Upper lobe of right lung (tissue), 1 donor: ENCODE results near the gene GRIK3. TPM values are rescaled to one million over a fixed set of nuclear protein-coding genes. Genes with fewer than 3 reads are reported as not detected.
"Not testable (repeated sequence)": the region's sequence is repeated elsewhere in the genome, so short reads cannot be mapped to it uniquely, and the experiment has no call there.

Source experiments
- ATAC-seq: fragments of 200-7000 bp; cut with Tn5 transposase; one replicate; pipeline ENCODE4 v1.9.1; 2020; ENCODE audit warnings: mild to moderate bottlenecking, moderate library complexity
- DNase-seq: peaks from one replicate; pipeline ENCODE4 v3.0.0-alpha.2; 2020
- H3K27ac ChIP-seq: fragments of 200-600 bp; one replicate; pipeline ENCODE4 v1.8.0; 2022
- H3K27me3 ChIP-seq: fragments of 200-600 bp; one replicate; pipeline ENCODE4 v1.8.0; 2022; ENCODE audit warnings: mild to moderate bottlenecking
- H3K36me3 ChIP-seq: fragments of 200-600 bp; one replicate; pipeline ENCODE4 v1.8.0; 2022
- H3K4me1 ChIP-seq: fragments of 200-600 bp; one replicate; pipeline ENCODE4 v1.8.0; 2022
- H3K4me3 ChIP-seq: fragments of 200-600 bp; one replicate; pipeline ENCODE4 v1.8.0; 2022; ENCODE audit warnings: mild to moderate bottlenecking
- H3K9me3 ChIP-seq: fragments of 200-600 bp; one replicate; pipeline ENCODE4 v1.8.0; 2022
- intact Hi-C: fragments of 100-400 bp; cut with DNase I; formaldehyde crosslinking; loops from one replicate; pipeline ENCODE4 v1.11.0; 2022
- total RNA-seq: library from RNA; stranded (reverse); fragmentation: NEBNext Ultra II Directional; extraction: Animal tissue kit (Norgen Biotek cat#: 25700); gene quantifications from one replicate; pipeline ENCODE4 v1.2.1, GENCODE V29; 2021
- TF ChIP-seq, protein P1 (sequence below): fragments of 200-600 bp; IDR thresholded peaks from one replicate; pipeline ENCODE4 v1.8.0; 2022; ENCODE audit warnings: antibody characterized with exemption
- donor health status: DM: no; HTN: yes; CAD: no; lungs with severe emphysema.

The GRIK3 gene
- total RNA-seq, 1 donor from 2014 or later, result not detected

DNA sequence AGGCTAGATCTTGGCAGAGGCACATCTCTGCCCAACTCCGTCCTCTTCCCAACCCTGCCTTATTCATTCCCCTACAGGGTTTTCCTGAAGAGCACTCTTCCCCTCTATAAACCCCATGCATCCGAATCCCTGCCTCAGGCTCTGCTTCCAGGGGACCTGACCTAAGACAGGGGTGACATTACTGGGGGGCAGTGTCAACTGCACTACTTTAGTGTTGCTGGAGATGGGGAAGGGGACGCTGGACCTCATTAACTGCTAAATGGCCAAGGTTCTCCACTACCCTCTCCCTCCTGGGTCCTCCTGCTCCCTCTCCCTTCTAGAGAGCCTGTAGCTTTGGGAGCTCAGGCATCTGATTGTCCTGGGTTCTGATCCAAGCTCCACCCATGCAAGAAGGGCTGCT is 126.2 kb downstream of the GRIK3 start:
- no peak for ATAC-seq
- Histone ChIP-seq H3K4me1 (no peaks in the 10 kb centered on the region), H3K4me3 (no peak overlapping the region), H3K27me3 (peaks cover 4% of the 10 kb centered on the region), H3K27ac (no peak overlapping the region), H3K9me3 (no peaks in the 10 kb centered on the region), H3K36me3 (no peaks in the 10 kb centered on the region)
- TF ChIP-seq, protein P1, sequence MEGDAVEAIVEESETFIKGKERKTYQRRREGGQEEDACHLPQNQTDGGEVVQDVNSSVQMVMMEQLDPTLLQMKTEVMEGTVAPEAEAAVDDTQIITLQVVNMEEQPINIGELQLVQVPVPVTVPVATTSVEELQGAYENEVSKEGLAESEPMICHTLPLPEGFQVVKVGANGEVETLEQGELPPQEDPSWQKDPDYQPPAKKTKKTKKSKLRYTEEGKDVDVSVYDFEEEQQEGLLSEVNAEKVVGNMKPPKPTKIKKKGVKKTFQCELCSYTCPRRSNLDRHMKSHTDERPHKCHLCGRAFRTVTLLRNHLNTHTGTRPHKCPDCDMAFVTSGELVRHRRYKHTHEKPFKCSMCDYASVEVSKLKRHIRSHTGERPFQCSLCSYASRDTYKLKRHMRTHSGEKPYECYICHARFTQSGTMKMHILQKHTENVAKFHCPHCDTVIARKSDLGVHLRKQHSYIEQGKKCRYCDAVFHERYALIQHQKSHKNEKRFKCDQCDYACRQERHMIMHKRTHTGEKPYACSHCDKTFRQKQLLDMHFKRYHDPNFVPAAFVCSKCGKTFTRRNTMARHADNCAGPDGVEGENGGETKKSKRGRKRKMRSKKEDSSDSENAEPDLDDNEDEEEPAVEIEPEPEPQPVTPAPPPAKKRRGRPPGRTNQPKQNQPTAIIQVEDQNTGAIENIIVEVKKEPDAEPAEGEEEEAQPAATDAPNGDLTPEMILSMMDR, result no peak
- intact Hi-C loops, result no loop called here
- no peak for DNase-seq

DNA sequence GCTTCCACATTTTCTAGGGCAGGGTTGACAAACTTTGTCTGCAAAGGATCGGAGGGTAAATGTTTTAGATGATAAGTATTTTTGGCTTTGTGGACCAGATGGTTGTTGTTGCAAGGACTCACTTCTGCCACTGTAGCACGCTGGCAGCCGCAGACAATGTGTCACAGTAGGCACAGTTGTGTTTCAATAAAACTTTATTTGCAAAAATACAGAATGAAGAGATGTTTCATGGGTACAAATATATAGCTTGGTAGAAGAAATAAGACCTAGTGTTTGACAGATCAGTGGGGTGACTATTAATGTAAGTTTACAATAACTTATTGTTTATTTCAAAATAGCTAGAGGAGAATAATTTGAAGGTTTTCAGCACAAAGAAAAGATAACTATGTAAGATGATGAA is 127.8 kb downstream of the GRIK3 start:
- peaks cover 4% of the 10 kb centered on the region for H3K27me3 ChIP-seq
- H3K9me3 ChIP-seq, result no peaks in the 10 kb centered on the region
- no peaks in the 10 kb centered on the region for H3K36me3 ChIP-seq
- no peak overlapping the region for H3K27ac ChIP-seq
- H3K4me3 ChIP-seq, result no peak overlapping the region
- intact Hi-C loops, result no loop called here
- DNase-seq, result no peak
- H3K4me1 ChIP-seq, result no peaks in the 10 kb centered on the region
- ATAC-seq, result no peak
- TF ChIP-seq, protein P1, result no peak

DNA sequence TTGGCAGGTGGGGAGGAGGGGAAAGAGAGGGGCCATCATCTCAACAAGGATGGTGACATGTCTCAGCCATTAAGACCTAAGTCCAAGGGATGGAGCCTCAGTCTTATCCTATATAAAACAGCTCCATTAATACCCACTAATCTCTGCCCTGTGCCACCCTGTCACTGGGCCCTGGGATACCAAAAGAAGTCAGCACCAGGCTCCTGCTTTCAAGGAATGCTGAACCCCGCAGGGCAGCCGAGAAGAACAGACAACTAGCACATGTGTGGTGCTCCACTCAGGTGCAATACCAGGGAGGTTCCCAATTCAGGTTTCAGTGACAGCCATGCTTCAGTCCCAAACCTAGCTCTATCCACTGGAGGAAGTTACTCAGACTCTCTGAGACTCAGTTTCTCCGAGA is 128.4 kb downstream of the GRIK3 start:
- TF ChIP-seq, protein P1, result no peak
- intact Hi-C loops, result no loop called here
- no peak for ATAC-seq
- Histone ChIP-seq H3K9me3 (no peaks in the 10 kb centered on the region), H3K4me1 (no peaks in the 10 kb centered on the region), H3K36me3 (no peaks in the 10 kb centered on the region), H3K4me3 (no peak overlapping the region), H3K27ac (no peak overlapping the region), H3K27me3 (no peaks in the 10 kb centered on the region)
- no peak for DNase-seq

DNA sequence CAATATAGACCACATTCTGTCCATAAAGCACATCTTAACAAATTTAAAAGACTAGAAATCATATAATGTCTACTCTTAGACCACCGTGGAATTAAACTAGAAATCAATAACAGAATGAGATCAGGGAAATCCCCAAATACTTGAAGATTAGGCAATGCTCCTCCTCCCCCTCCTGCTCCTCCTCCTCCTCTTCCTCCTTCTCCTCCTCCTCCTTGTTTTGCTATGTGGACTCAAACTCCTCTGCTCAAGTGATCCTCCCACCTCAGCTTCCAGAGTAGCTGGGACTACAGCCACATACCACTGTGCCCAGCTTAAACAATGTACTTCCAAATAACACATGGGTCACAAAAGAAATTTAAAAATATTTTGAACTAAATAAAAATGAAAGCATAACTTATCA is 134.2 kb downstream of the GRIK3 start:
- Histone ChIP-seq H3K4me1 (no peaks in the 10 kb centered on the region), H3K4me3 (no peak overlapping the region), H3K27ac (no peak overlapping the region), H3K27me3 (no peaks in the 10 kb centered on the region), H3K36me3 (no peaks in the 10 kb centered on the region), H3K9me3 (no peaks in the 10 kb centered on the region)
- TF ChIP-seq, protein P1, result no peak
- ATAC-seq (no peak), DNase-seq (no peak)
- intact Hi-C loops, result no loop called here

DNA sequence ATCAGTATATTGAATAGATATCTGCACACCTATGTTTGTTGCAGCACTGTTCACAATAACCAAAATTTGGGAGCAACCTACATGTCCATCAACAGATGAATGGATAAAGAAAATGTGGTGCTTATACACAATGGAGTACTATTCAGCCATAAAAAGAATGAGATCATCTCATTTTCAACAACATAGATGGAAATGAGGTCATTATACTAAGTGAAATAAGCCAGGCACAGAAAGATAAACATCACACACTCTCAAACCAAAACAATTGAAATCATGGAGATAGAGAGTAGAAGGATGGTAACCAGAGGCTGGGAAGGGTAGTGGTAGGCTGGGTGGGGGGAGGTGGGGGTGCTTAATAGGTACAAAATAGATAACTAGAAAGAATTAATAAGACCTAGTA is 136.5 kb downstream of the GRIK3 start:
- DNase-seq, H3K27ac ChIP-seq, intact Hi-C loops, H3K4me3 ChIP-seq, H3K4me1 ChIP-seq, H3K27me3 ChIP-seq, ATAC-seq, H3K9me3 ChIP-seq, H3K36me3 ChIP-seq: not testable (repeated sequence)

DNA sequence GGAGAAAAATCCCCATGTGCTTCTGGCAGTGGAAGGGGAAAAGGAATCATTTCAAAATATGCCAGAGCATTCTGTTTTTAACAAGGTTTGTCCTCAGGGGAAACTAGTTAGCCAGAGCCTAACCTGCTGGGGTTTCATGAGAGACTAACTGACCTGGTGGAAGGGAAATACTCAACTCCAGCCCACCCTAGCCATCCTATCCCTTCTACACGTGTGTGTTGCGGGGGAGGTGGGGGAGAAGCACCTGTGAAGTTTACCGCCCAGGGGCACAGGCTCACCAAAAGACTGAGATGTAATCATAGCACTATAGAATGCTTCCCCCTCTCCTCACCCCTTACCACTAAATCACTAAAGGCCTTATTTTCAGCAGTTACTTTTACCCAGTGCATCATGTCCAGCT is 139.5 kb downstream of the GRIK3 start:
- H3K4me1 ChIP-seq, result no peaks in the 10 kb centered on the region

More for the DNA sequence above, 139.5 kb downstream of the GRIK3 start:
- intact Hi-C loops, result no loop called here
- Histone ChIP-seq H3K4me3 (no peak overlapping the region), H3K27ac (no peak overlapping the region), H3K36me3 (no peaks in the 10 kb centered on the region), H3K9me3 (no peaks in the 10 kb centered on the region), H3K27me3 (no peaks in the 10 kb centered on the region)
- TF ChIP-seq, protein P1, result no peak
- ATAC-seq (no peak), DNase-seq (no peak)
